ENCODE measurements around the gene MYMX.

- TF ChIP-seq CTCF (conservative IDR thresholded peaks at IDR 0.05; ENCODE audit: low read depth, low read length) (peak; percentile 65), EZH2 (IDR thresholded peaks at IDR 0.05; ENCODE audit: borderline replicate concordance, low read depth, low read length, poor library complexity, severe bottlenecking) (no peak)
Measured at GRCh38 chr6:44253307-44254101, 36.8 kb downstream of the MYMX start.

All from A673 (cell line).